GM12865 (cell line): Measurements from ENCODE around the gene STK32B.

Source experiments
- DNase-seq: peaks from one replicate; pipeline ENCODE4 v3.0.0; 2010; ENCODE audit warnings: low read depth
- H3K4me3 ChIP-seq: 2 replicates; pipeline ENCODE4 v1.5.1; 2011; ENCODE audit warnings: mild to moderate bottlenecking, low read depth, low read length, control low read depth
- CTCF ChIP-seq: IDR thresholded peaks from 2 replicates; pipeline ENCODE4 v1.5.1; 2011; ENCODE audit warnings: low read length, control low read depth, low read depth, inconsistent platforms; ENCODE audit not compliant: insufficient read depth; ENCODE audit errors: missing control alignments

The STK32B gene

GRCh38 chr4:5478169-5478568 is 426.9 kb downstream of the STK32B start:
- TF ChIP-seq CTCF = no peak

GRCh38 chr4:5478697-5479096 is 427.4 kb downstream of the STK32B start:
- H3K4me3 ChIP-seq = no peak overlapping the region
- TF ChIP-seq CTCF = no peak
- DNase-seq = no peak

More at GRCh38 chr4:5478169-5478568, 426.9 kb downstream of the STK32B start:
- no peak for DNase-seq
- H3K4me3 ChIP-seq = no peak overlapping the region

GRCh38 chr4:5479518-5480060 is 428.3 kb downstream of the STK32B start:
- DNase-seq = no peak
- H3K4me3 ChIP-seq = no peak overlapping the region
- no peak for TF ChIP-seq CTCF

- H3K4me3 ChIP-seq = no peak overlapping the region
- no peak for DNase-seq
- no peak for TF ChIP-seq CTCF
Observed at GRCh38 chr4:5488413-5488812, 437.1 kb downstream of the STK32B start.

- no peak for TF ChIP-seq CTCF
- no peak for DNase-seq
- no peak overlapping the region for H3K4me3 ChIP-seq
Observed at GRCh38 chr4:5489260-5489659, 438.0 kb downstream of the STK32B start.

GRCh38 chr4:5497489-5497888 is 446.2 kb downstream of the STK32B start:
- no peak for TF ChIP-seq CTCF
- no peak overlapping the region for H3K4me3 ChIP-seq

GRCh38 chr4:5500165-5500564 is 448.9 kb downstream of the STK32B start:
- no peak for DNase-seq
- H3K4me3 ChIP-seq = no peak overlapping the region
- TF ChIP-seq CTCF = no peak

More at GRCh38 chr4:5497489-5497888, 446.2 kb downstream of the STK32B start:
- DNase-seq = no peak
